HG03521 (cell line): ENCODE measurements around the gene KIF26B.

Experiments used
- ATAC-seq: cut with Tn5 transposase; IDR thresholded peaks from one replicate; pipeline ENCODE4 v1.9.1; 2021; ENCODE audit warnings: mild to moderate bottlenecking, moderate library complexity; ENCODE audit not compliant: unreplicated experiment

Gene KIF26B

DNA sequence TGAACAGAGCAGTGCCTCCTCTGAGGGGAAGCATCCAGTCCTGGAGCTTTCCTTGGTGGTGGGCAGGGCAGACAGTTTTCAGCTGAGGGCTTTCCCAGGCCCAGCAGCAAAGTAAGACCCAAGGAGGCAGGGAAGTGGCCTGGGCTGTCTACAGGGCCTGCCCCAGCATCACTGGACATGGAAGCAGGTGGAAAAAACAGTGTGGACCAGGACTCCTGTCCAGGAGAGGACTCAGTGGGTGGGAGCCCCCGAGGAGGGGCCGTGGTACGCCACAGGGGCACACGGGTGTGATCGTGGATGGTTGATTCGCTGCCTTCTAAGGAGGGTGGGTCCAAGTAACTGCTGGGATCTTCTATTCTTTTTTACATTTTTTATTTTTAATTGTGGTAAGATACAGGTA, 387.6 kb downstream of the KIF26B start:
- no peak for ATAC-seq

DNA sequence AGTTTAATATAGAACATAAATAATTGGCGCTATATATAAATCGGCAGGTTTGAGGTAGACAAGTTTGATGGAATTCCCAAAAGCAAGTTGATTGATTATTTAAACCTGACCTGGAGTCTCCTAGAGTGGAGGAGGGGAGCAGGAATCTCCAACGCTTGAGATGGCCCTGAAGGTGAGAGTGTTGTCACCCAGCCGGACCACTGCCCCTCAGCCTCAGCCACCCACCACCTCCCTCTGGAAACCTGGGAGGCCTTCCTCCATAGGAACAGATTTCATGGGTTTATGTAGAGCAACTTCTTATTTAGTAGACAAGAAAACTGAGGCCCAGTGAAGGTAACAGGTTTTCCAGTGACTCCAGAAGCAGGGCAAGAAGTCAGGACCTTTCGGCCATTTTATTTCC, 389.5 kb downstream of the KIF26B start:
- no peak for ATAC-seq

DNA sequence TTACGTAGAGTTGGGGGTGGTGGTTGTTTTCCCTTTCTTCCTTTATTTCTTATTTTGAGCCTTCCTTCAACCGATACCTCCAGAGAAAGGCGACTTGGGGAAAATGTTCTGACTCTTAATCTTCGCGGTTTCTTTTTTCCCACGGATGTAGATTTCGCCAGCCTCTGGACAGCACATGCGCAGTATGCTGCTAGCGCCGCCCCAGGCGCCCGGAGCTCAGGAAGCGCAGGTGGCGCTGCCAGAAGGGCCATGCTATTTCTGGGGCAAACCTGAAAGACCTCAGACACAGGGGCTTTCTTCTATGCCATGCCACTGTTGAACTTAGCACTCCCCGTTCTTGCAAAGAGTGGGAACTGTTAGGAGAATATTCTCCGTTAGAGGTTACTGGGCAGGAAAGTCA, 392.1 kb downstream of the KIF26B start:
- ATAC-seq, result no peak

DNA sequence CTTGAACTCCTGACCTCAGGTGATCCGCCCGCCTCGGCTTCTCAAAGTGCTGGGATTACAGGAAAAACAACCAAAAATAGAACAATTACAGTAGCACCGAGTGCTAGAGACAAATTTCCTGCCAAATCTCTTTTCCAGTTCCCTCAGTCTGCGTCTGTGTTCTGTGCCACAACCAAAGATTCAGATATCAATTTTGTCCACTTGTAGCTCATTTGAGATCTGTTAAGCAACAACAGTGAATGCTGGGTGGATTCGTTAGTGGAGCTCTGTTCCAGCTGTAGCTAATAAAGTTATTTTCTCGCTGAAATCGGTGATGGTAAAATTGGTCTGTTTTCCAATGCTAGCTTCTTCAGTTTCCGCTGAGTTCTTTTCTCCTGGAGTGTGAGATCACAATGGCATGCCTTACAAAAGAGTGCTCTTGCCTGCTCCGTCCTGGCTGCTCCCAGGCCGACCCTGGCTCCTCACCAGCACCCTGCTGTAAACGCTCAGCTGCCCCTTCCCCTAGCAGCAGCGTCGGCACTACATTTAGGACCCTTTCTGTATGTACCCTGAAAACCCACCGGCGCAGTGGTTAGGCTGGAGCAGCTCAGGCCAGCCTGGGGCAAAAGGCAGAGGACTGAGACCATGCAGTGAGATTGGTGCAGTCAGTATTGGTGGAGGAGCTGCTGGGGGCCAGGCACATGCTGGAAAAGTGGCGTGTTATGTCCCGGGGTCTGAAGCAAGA, 395.4 kb downstream of the KIF26B start:
- no peak for ATAC-seq

DNA sequence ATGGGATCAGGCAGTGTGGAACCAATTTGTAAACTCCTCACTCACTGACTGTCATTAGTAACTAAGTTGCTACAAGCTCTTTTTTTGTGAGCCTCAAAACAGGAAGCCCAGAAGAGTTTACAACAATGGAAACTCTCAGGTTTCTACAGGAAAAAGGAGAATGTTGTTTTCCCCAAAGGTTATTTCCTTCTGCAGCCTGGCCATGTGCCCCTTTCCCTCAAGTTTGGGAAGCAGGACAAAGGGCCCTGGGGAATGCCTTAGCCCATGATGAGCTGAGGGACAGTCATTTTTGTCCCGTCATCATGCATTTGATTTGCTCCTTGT, 395.9 kb downstream of the KIF26B start:
- no peak for ATAC-seq

DNA sequence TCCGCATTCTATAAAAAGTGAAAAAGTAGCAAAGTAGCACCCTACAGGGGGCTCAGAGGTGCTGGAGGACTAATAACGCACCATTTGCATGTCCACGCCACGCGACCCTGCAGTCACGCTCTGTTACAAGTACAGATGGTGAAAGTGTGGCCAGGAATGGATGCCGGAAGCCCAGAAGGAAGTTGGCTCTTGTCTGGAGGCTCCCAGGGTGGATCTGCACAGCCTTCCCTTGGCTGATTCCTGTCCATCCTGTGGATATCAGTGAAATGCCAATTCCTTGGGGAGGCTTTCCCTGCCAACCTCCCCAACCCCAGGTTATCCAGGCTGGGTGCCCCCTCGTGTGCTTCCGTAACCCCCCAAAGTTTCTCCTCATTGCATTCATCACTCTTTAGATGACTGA, 396.8 kb downstream of the KIF26B start:
- ATAC-seq, result no peak

DNA sequence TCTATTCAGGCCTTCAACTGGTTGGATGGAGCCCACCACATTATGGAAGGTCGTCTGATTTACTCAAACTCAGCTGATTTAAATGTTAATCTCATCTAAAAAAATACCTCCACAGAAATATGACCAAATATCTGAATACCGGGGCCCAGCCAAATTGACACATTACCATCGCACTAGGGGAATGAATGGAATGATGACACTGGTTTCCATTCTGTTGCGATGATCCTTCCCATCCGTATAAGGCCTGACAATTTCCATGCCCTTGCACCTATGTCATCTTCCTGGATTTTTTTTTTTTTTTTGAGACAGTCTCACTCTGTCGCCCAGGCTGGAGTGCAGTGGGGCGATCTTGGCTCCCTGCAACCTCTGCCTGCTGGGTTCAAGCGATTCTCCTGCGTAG, 397.5 kb downstream of the KIF26B start:
- no peak for ATAC-seq

DNA sequence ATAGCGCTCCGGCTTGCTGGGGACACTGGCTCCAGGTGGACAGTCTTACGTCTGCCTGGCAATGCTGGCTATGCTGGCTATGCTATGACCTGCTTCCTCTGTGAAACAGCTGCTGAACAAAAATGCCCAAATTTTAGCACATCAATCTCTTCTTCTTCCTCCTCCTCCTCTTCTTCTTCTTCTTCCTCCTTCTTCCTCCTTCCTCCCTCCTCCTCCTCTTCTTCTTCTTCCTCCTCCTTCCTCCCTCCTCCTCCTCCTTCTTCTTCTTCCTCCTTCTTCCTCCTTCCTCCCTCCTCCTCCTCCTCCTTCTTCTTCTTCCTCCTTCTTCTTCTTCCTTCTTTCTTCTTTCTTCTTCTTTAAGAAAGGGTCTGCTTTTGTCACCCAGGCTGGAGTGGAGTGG, 401.3 kb downstream of the KIF26B start:
- no peak for ATAC-seq

DNA sequence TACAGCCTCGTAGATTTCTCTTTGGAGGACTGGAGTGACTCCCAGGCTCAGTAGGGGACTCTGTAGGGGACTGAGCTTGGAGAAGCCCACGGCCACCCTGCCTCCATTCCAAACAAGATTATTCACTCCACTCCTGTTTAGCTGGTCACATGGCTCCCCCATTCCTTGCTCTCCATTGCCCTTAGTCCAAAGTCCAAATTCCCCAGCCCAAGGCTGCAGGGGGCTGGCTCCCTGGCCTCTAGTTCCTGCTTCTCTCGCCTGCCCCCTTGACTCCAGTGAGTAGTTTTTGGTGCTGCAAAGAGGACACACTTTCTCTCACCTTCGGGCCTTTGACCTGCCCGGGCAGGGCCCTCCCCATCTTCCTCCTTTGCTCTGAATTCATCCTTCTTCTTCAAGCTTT, 403.3 kb downstream of the KIF26B start:
- ATAC-seq, result no peak

DNA sequence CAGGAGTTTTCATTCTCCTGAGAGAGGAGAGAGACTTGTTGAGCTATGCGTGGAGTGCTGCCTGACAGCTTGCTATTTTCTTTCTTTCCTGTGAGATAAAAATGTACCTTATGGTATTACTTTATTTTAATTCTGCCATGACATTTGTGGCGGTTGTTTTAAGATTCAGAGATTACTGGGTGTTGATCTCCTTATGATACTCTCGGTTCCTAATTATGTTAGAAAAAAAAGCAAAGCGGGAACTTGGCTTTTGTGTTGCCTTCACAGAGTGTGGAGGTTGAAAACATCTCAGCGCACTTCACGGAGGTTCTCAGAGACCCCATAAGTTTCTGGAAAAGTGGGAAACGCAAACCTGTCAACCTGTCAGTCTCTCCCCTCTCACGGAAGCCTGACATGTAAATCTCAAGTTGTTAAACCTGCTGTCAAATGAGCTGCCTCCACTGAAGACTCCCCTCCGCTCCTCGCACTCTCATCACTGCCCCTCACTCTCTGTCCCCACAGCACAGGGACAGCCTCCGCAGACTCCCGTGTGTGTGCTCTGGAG, 405.6 kb downstream of the KIF26B start:
- no peak for ATAC-seq

DNA sequence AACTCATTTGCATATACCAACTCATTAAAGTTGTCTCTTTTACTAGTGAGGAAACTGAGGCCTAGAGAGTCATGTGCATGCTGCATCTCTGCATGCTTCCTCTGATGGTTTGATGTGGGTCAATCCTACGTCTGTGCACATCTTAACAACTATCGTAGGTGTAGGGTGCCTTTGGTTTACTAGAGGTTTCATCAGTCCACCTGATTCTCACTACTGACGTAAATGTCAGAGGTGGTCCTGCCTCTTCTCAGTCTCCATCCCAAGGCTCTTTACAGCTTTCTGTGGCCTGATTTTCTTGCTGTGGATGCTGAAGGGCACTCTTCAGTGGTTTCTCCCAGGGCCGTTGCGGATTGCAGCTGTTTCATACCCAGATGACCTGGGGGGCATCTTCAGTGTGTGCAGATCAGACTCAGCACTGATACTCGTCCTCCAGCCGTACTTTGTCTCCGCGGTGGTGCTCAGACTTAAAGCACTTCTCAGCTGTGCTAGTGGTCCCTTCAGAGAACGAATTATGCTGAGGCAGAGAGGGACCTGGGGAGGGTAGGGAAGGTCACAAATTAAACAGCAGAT, 407.0 kb downstream of the KIF26B start:
- ATAC-seq, result no peak

DNA sequence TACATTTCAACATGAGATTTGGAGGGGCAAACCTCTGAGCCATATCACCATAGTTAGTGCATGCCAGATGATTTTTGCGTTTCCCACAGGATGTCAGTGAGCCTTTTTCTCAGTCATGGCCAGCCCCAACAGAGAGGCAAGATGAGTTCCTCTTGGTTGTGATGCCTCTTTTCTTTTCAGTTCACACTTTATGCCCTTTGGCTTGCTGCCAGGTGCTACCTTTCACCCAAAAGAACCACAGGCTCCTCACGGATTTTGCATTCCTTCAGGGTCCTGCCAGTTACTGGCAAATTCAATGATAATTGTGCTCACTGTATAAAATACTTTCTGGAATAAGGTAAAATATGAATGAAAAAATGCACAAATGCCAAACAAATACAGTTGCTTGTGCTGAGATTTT, 411.3 kb downstream of the KIF26B start:
- ATAC-seq, result no peak

DNA sequence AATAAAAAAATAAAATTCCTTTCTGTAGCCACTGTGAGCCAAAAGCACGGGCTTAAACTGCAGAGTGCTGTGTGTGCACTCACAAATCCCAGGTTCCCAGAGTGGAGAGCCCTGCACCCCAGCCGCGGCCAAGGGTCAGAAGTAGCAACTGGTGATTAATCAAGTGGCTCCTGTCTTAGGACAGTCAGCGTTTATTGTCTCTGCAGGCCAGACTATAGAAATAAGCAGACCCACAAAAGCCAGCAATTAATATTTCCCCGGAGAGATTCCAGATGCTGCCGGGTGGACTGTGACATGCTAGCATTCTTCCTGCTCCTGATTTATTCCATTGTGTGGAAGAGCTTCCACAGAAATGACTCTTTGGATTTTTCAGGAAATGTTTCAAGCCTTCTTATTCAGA, 412.2 kb downstream of the KIF26B start:
- no peak for ATAC-seq

DNA sequence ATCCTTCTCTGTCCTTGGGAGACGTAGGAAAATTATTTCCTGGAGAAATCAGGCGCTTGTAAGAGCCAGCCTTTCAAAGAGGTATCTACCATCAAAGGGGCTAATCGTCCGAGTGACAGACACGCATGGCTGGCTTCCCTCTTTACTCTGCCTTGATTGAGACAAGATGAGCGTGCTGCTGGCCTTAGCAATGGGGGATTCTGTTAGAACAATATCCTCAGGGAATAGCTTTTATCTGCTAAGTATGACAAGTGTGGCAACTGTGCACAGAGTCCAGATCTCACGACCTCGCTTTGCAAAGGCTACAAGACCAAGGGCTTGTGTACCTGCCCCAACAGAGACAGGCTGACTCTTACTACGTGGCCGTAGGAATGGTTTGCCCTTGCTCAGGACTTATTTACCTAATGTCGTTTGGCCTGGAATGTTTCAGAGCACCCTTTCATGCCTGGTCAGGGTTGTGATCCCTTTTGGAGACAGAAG, 417.1 kb downstream of the KIF26B start:
- no peak for ATAC-seq

DNA sequence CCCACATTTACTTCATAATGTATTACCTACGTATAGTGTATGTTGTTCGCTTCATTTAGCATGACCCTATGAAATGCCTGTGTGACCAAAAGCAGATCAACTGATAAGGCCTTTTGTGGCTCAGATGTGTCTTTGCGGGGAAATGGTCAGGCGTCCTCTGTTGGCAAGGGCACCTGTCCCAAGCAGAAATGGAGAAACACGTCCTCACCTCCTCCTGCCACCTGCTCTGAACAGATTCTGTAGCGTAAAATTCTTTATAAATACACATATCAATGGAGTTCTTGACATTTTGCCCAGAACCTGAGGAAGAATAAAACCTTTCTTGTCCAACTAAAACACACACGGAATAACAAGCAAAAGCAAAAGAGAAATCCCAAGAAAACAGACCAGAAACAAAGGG, 417.9 kb downstream of the KIF26B start:
- no peak for ATAC-seq

DNA sequence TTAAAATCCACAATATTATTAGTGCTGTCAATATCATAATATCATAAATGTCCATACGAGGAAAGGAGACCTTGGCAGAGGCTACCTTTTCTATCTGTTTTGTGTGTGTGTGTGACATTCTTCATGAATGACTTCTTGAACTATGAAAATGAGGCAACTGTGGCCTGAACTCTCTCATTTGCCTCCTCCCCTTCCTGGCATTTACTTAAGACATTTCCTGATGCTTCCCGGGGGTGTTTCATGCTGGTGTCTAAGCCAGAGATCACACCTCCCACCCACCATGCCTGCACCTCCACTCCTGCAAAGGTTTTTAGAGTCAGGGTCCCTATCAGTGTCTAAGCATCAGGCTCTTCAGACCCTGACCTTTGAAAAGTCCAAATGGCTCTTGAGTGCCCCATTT, 420.9 kb downstream of the KIF26B start:
- ATAC-seq, result no peak

DNA sequence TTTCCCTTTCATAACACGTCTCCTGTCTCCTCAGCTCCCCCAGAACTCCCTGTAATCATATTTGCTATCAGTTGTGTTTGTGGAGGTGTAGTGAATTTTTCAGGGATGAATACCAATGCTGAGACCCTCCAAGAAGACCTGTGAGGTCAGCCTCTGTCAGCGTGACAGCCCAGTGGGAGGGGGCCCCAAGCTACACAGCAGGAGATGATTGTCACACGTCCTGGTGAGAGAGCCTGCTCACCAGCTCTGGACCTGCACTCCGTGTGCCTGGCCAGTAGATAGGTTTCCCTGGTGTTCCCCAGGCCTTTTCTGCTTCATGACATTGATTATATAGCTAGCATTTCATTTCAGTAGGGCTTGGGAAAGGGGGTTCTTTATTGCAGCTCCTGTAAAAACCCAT, 421.5 kb downstream of the KIF26B start:
- ATAC-seq, result no peak

DNA sequence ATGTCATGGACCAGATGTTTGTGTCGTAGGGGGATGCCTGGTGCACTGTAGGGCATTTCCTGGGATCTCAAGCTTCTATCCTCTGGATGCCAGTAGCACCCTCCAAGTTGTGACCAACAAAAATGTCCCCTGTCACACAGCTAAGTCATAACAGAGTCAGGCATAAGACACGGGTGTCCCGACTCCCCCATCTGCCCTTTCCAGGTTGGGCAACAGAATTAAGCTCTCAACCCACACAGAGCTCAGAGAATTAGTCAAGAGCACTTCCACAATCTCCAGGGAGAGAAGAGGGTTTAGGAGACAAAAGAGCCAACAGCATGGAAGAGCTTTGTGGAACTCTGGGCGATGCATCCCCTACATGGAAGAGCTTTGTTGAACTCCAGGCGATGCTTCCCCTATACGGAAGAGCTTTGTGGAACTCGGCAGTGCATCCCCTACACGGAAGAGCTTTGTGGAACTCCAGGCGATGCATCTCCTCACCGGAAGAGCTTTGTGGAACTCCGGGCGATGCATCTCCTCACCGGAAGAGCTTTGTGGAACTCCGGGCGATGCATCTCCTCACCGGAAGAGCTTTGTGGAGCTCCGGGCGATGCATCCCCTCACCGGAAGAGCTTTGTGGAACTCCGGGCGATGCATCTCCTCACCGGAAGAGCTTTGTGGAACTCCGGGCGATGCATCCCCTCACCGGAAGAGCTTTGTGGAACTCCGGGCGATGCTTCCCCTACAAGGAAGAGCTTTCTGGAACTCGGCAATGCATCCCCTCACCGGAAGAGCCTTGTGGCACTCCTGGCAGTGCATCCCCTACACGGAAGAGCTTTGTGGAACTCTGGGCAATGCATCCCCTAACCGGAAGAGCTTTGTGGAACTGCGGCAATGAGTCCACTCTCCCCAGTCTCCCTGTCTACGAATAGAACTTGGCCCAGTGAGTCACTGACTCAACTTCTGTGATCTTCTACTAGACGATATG, 422.7 kb downstream of the KIF26B start:
- ATAC-seq, result no peak

DNA sequence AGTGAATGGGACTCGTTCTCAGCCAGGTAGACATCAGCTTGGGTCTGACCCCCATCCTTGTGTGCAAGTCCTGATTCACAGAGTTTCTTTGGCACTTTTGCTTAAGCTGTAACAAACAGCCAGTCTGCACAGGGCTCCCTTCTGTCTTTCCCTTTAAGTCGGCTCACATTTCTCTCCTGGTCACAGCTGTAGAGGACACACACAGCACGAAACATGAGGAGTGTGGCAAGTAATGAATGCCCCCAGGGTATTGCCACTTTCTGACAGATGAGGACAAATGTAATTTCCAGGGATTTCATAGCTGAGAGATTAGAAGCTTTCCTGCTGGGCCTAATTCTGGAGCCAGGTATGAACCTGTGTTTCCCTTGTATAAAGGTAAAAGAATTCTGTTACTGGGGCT, 423.5 kb downstream of the KIF26B start:
- no peak for ATAC-seq

DNA sequence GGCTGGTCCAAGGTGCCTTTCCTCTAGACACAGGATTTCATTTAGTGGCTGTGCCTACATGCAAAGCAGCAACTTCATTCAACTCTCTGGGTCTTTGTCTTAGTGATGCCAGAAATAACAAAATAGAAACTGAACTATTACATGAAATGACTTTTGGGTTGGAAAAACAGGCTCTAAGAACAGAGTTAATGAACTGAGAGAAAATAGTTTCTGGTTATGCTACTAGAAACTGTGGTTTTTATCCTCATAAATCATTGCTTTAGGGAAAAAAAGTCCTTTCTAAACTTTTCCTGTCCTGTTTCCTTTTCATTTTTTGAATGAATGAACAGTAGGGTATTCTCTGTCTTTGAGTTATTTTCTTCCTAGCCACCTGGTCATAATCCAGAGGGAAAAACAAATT, 424.0 kb downstream of the KIF26B start:
- no peak for ATAC-seq

DNA sequence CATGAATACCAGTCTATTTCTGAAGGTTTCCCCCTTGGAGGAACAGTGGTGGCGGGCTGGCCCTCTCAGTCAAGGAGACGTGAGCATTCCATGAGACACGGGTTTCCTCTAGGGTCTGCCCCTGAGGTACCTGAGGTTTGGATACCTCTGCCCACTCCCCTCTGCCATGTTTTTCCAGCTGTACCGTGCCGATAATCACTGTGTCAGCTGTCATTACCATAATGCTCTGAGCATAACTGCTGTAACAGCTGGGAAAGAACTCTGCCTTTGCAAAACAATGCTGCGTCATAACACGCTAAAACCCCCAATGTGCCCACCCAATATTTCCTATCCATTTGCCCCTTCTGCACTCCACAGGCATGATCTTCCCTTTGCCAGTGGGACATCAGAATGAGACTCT, 425.1 kb downstream of the KIF26B start:
- no peak for ATAC-seq

DNA sequence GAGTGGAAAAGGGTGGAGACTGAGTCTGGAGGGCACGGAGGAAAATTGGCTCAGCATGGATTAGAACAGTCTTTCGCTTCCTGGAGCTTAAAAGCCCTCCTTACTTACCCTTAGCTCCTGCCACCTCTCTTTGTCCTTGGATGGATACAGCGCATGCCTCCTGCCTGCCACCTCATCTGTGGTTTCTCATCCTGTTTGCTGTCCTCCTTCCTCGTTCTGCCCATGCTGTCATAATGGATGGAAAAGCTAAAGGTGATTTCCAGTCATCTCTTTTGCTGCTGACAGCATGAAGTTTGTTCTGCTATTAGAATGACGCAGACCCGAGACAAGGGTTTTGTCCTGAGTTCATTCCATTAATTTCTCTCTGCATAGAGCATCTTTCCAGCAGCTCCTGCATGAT, 425.9 kb downstream of the KIF26B start:
- no peak for ATAC-seq
